Measurements from ENCODE around the gene ADAM8.
"Not testable (repeated sequence)": the region's sequence is repeated elsewhere in the genome, so short reads cannot be mapped to it uniquely, and the experiment has no call there.

The ADAM8 gene

DNA sequence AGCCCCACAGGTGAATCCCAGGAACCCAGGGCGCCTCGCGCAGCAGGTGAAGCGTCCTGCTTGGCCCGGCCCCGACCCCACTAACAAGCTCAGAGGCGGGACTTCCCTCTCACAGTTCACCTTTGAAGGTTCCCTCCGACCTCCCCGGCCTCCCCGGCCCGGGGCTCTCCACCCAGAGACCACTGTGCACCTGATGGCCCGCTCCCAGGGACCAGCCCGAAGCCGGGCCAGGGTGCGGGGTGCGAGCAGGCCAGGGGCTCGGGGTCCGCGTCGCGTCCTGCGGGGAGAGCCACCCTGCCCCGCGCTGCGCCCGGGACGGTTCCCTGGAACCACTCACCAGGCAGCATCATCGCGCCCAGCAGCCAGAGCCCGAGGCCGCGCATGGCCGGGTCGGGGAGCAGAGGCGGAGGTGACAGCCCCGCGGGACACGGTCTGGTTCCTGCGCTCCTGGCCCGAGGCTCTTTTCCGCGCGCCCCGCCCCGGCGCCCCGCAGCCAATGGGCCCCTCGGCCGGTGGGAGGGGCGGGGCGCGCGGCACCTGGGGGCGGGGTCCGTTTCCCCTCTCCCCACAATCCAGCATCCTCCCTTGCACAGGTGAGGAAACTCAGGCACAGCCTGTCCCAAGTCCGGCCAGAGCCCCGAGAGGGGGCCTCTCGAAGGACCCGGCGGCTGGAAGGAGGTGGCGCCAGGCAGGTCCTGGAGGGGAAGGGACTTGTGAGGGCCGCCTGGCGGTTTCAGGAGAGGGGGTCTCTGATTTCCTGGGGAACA is at the start of gene ADAM8:
TSS of gene ADAM8 (minus strand) at position 434 of the 767 bp plus-strand sequence. CDS start at position 383, 51 bp downstream.
- ChIA-PET CTCF (interaction anchor here (0.9 to 2.6 kb wide), 5 partner anchors 8 to 52 kb away, joined by 3 to 16 read pairs (median 5); no protein-coding TSS in a partner anchor), POLR2A (interaction anchor here (1.6 kb wide), 1 partner anchor 14 kb away, joined by 3 read pairs; no protein-coding TSS in a partner anchor)
- TF ChIP-seq, protein P1, sequence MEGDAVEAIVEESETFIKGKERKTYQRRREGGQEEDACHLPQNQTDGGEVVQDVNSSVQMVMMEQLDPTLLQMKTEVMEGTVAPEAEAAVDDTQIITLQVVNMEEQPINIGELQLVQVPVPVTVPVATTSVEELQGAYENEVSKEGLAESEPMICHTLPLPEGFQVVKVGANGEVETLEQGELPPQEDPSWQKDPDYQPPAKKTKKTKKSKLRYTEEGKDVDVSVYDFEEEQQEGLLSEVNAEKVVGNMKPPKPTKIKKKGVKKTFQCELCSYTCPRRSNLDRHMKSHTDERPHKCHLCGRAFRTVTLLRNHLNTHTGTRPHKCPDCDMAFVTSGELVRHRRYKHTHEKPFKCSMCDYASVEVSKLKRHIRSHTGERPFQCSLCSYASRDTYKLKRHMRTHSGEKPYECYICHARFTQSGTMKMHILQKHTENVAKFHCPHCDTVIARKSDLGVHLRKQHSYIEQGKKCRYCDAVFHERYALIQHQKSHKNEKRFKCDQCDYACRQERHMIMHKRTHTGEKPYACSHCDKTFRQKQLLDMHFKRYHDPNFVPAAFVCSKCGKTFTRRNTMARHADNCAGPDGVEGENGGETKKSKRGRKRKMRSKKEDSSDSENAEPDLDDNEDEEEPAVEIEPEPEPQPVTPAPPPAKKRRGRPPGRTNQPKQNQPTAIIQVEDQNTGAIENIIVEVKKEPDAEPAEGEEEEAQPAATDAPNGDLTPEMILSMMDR (IDR thresholded peaks at IDR 0.05; ENCODE audit: control extremely low read depth, extremely low read depth, low read depth, missing control alignments), result no peak
- DNase-seq (ENCODE audit: extremely low spot score), result peak; percentile 93

DNA sequence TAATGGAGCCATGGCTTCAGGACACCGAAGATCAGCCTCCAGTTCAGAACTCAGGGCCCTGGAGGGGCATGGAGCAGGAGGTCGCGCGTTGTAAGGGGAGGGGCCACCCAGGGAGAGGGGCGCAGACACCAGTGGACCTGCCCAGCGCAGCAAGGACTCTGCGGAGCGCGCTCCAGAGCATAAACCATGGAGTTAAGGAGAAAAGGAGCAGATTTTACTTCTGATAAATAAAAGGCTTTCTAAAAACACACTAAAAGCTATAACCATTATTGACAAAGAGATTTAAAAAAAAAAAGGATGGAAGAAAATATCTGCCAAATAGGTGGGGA is 49.5 kb upstream of the ADAM8 start:
- ChIA-PET POLR2A (no interaction called here), CTCF (no interaction called here)
- TF ChIP-seq, protein P1 (IDR thresholded peaks at IDR 0.05; ENCODE audit: control extremely low read depth, extremely low read depth, low read depth, missing control alignments), result no peak
- no peak for DNase-seq (ENCODE audit: extremely low spot score)

DNA sequence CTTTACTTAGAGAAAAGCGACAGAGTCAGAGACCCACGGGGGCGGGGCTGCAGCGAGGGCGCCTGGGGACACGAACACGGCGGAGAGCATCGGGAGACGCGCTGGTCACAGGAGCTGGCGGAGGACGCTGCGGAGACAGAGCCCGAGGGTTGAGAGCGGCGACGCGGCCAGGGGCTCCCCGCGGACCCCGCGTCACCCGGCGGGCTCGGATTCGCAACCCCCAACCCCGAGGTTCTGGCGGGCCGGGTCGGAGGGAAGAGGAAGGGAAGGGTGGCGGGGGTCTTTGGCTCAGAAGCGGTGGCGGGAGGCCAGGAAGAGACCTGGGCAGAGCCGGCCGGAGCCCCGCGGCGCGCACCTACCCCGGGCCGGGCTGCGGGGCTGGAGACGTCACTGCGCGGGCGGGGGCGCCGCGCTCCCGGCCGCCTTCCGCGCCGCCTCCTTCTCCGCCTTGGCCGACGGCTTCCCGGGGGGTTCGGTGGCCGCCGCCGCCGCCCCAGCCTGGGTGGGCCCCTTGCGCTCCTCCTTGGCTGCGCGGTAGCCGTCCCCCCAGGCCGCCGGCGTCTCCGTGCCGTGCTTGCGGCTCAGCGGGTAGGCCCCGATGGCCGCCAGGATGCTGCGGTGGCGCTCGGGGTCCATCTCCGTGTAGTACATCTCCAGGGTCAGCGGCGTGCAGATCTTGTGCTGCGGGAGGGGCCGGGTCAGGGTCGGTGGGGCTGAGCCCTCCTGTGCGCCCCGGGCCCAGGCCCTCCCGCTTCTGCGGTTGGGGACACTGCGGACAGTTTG is 49.0 kb upstream of the ADAM8 start:
- DNase-seq (ENCODE audit: extremely low spot score), result no peak
- POLR2A ChIA-PET, result no interaction called here
- TF ChIP-seq, protein P1 (IDR thresholded peaks at IDR 0.05; ENCODE audit: control extremely low read depth, extremely low read depth, low read depth, missing control alignments), result no peak
- CTCF ChIA-PET, result interaction anchor here (2.2 kb wide), 1 partner anchor 11 kb away, joined by 13 read pairs; no protein-coding TSS in a partner anchor

DNA sequence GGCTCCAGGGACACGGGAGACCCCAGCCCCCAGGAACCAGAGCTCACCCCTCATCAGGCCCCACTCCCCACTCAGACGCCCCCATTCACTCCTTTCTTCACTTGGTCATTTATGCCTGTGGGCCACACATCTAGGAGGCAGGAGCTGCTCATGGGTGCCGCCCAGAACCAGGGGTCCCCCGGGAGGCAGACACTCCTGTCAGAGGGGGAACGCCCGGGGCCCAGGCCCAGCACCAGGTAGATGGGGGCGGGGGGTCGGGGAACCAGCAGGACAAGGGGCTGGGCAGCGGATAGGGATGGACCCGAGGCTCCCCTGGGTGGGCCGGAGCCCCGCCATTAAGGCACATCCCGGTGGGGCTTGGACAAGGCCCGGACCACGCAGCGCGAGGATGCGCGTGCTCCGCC is 48.2 kb upstream of the ADAM8 start:
- POLR2A ChIA-PET, result no interaction called here
- TF ChIP-seq, protein P1 (IDR thresholded peaks at IDR 0.05; ENCODE audit: control extremely low read depth, extremely low read depth, low read depth, missing control alignments), result no peak
- CTCF ChIA-PET, result interaction anchor here (1.1 to 2.2 kb wide), 2 partner anchors 11 to 37 kb away, joined by 4 to 13 read pairs; no protein-coding TSS in a partner anchor
- DNase-seq (ENCODE audit: extremely low spot score), result no peak

DNA sequence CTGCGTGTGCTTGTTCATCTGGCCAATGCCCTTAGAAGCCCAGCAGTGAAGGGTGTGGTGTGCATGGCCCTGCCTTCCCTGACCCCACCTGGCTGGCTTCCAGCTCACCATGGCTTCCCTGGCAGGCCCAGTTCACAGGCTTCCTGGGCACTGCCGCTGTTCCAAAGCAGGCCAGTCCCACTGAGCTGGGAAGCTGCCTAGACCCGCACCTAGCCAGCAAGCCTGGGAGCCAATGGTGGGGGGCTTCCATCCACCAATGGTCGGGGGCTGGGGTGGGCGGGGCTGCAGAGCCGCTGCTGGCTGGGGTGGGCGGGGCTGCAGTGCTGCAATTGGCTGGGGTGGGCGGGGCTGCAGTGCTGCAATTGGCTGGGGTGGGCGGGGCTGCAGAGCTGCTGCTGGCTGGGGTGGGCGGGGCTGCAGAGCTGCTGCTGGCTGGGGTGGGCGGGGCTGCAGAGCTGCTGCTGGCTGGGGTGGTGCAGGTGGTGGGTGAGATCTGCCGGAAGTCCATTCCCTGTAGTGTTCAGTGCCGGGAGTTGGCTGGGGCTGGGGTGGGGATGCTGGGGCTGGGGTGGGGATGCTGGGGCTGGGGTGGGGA is 47.6 kb upstream of the ADAM8 start:
- DNase-seq (ENCODE audit: extremely low spot score), result no peak
- ChIA-PET CTCF (interaction anchor here (1.1 to 2.2 kb wide), 2 partner anchors 10 to 38 kb away, joined by 4 to 13 read pairs; no protein-coding TSS in a partner anchor), POLR2A (no interaction called here)
- TF ChIP-seq, protein P1 (IDR thresholded peaks at IDR 0.05; ENCODE audit: control extremely low read depth, extremely low read depth, low read depth, missing control alignments), result no peak

DNA sequence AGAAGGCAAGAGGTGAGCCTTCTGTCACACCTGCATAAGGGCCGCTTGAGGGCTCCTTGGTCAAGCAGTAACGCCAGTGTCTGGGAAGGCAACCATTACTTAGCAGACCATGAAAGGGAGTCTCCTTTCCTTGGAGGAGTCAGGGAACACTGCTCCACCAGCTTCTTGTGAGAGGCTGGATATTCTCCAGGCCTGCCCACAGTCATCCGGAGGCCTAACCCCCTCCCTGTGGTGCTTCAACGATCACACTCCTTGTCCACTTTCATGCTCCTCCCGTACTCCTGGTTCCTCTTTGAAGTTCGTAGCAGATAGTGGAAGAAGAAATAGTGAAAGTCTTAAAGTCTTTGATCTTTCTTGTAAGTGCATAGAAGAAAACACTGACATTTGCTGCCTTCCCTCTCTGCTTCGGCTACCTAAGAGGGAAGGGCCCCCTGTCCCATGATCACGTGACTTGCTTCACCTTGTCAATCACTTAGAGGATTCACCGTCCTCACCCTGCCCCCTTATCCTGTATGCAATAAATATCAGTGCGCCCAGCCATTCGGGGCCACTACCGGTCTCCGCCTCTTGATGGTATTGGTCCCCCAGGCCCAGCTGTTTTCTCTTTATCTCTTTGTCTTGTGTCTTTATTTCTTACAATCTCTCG is 45.5 kb upstream of the ADAM8 start:
- CTCF ChIA-PET; DNase-seq (ENCODE audit: extremely low spot score); POLR2A ChIA-PET: not testable (repeated sequence)

DNA sequence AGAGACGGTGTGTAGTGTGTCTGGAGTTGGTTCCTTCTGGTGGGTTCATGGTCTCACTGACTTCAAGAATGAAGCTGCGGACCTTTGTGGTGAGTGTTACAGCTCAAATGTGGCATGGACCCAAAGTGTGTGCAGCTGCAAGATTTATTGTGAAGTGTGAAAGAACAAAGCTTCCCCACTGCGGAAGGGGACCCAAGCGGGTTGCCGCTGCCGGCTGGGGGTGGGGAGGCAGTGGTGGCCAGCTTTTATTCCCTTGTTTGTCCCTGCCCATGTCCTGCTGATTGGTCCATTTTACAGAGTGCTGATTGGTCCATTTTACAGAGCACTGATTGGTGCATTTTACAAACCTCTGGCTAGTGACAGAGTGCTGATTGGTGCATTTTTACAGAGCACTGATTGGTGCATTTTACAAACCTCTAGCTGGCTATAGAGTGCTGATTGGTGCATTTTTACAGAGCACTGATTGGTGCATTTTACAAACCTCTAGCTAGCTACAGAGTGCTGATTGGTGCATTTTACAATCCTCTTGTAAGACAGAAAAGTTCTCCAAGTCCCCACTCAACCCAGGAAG is 44.3 kb upstream of the ADAM8 start:
- DNase-seq (ENCODE audit: extremely low spot score); POLR2A ChIA-PET: not testable (repeated sequence)
- CTCF ChIA-PET, result interaction anchor here (3.7 kb wide), 1 partner anchor 8 kb away, joined by 20 read pairs; no protein-coding TSS in a partner anchor

All from GM10248 (cell line).